HG03342 (cell line): Measurements from ENCODE around the gene RHEB.

Experiments used
- ATAC-seq: cut with Tn5 transposase; IDR thresholded peaks from one replicate; pipeline ENCODE4 v1.9.1; 2021; ENCODE audit warnings: mild to moderate bottlenecking, moderate library complexity; ENCODE audit not compliant: unreplicated experiment

RHEB gene

DNA sequence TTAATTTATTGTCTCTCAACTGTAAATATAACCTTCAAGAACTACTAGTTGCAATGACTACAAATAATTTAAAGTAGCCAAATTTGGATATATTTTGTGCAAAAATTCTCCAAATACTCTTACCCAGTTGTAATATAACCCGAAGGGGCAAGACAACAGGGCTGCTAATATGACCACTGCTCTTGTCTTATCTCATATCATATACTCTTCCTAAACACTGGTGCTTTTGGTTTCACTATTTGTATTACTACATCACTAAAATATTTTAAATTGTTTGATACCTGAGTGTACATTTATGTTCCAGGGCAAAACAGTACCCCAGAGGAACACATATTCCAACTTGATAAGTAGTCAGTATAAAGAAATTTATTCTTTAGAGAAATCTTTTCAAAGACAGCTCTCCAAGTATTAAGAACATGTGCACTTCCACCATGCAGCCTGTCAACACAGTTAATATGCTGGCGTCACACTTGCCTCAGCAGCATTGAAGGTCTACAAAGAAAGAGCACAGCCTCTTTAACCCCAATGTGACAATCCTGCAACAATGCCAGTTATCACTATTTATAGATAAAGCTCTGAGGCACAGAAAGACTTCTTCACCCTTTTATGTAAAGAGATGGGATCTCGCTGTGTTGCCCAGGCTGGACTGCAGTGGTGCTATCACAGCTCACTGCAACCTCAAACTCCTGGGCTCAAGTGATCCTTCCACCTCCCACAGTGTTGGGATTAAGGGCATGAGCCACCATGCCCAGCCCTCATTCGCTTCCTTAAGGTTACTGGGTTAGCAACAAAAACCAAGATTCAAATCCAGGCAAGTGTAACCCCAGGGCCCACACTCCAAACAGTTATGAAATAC is 37.8 kb downstream of the RHEB start:
- ATAC-seq = no peak

DNA sequence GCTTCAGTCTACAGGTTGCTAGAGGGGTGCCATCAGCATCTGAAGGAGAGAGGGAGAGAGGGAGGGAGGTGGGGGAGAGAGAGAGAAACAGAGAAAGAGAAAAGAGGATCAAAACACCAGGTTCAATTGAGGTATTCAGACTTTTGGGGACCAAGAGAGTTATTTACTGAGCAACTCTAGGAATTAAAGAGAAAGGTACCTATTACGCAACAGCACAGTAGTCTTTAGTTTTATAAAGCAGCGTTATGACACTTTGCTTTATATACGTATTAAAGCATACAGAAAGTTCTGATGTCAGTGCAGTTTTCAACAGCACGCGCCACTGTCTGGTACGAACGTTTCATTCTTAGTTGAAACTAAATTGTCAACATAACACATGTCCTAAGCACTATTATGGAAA is 41.8 kb downstream of the RHEB start:
- ATAC-seq = no peak

DNA sequence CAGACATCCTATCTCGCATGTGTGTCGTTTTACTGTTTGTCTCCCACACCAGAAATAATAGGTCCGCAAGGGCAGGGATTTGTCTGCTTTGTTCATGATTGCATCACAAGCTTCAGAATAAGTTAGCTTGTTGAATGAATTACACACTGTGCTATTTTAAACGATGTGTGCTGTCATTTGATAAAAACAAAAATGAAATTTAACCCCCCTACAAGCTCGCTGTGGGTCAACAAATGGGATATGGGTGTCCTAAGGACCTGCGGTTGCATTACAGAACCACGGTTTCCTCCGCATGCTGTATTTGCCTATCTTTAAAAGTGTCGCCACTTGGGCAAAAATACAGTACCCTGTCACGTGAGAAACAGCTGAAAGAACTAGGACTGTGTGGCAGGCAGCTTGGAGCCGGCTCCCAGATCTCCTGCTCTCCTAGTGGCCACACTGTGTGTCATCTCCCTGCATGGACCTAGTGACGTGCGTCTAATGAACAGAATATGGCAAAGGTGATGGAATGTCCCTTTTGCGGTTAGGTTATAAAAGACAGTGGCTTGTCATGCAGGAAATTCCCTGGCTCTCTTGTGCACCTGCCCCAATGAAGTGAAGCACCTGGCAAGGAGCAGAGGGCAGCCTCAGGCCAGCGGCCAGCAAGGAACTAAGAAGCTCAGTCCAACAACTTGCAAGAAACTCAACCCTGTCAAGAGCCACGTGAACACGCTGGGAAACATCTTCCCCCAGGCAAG is 46.9 kb downstream of the RHEB start:
- peak; percentile 31 for ATAC-seq

DNA sequence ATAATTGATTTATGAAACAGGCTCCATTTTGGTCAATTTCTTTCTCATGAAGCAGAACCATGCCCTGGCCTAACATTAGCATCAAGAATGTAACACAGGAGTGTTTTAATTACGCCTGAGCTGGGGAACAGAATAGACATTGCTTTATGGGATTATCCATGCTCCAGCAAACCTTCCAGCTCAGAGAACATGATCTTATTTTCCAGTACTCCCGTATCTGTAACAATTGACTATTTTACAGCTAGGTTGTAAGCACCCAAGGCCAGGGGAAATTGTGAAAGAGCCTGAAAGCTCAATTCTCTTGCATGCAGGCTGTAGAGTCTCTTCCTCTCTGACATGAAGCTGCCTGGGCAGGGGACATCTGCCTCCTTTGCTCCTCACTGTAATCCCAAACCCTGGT is 49.0 kb downstream of the RHEB start:
- ATAC-seq = no peak

DNA sequence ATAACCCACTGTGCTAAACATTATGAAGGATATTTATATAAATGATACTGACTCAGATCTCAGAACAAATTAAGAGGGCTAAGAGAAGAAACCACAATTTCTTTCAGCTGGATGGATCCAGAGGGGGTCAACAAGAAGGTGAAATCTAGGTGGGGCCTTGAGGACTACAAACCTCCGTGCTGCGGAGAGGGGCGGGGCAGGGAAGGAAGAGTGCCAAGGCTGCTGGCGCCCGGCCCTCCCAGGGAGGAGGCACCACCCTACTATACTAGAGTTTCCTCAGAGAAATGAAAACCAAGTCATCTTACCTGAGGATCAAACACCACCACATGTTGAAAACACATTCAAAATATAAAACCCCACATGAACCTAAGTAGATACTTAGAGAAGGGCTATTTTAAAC is 50.4 kb downstream of the RHEB start:
- ATAC-seq = no peak

DNA sequence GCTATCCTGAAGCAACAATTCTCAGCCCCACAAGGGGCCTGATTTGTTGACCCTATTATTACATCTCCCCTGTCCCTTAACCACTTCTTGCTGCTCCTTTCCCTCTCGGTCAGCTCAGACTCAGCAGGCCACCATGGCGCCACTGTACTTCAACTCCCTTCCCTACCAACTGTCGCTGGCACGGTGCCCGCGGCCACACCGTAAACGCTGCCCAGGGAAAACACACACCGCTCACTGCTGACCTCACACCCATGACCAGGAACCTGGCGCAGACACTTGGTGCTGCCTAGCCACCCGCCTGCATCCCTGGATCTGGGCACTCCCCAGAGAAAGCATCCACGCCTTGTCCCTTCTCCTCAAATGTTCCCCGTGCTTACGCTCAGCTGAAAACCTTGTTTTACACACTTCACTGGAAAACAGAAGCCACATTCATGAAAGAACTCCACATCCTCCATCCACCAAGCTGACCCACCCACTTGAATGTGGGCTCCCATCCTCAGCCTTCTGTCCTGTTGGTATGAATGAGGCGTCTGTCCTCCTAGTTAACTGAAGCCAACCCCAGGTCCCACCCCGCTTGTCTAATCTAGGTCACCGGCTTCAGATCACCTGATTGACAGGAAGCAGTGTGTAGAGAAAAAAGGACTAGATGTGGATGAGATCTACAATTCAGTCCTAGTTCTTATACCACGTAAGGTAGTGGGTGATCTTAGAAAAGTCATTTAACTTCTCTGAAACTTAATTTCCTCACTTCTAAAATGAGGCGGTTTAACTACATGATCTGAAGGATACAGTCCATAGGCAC is 51.3 kb downstream of the RHEB start:
- ATAC-seq = no peak

DNA sequence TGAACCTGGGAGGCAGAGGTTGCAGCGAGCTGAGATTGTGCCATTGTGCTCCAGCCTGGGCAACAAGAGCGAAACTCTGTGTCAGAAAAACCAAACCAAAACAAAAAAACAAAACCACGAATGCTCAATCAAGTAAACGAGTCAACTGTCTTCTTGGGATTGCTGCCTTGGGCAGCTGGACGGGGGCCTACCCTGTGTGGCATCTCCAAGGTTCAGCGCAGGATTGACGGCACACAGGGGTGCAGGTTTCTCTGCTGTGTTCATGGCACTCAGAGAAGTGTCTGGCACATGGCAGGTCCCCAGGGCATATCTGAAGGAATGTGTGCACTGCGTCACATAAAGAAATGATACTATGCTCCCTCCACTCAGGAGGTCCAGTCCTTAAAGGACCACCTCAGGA is 54.5 kb downstream of the RHEB start:
- ATAC-seq = no peak

DNA sequence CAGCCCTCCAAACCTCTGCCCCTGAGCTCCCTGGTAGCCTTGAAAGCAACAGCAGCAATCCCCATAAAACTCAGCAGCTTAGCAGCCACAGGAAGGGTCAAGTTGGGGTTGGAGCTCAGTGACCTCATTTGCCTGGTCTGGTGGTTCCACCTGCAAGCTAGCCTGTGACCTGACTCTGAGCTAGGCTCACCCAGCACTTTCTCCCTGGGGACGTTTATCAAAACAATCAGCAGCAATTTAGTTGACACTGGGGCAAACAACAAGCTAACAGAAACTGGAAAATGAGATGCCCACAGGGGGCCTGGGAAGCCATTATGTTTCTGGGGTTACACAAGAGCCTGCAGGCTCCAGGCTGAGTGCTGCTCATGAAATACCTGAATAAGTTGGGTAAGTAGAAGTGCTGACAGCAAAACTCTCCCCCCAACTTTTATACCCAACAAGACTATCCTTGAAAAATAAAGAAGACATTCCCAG is 57.4 kb downstream of the RHEB start:
- ATAC-seq = no peak

DNA sequence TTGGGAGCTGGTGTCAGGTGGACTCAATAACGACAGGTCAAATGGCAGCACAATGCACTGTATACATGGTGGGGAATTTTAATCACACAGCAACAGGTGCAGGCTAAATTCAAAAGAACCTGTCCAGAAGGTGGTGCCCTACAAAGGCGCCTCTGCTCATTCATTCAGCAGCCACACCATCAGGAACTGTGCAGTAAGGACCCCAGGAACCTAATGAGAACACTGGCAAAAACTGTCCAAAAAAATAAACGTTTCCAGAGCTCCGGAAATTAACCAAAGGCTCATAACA is 57.8 kb downstream of the RHEB start:
- ATAC-seq = no peak

DNA sequence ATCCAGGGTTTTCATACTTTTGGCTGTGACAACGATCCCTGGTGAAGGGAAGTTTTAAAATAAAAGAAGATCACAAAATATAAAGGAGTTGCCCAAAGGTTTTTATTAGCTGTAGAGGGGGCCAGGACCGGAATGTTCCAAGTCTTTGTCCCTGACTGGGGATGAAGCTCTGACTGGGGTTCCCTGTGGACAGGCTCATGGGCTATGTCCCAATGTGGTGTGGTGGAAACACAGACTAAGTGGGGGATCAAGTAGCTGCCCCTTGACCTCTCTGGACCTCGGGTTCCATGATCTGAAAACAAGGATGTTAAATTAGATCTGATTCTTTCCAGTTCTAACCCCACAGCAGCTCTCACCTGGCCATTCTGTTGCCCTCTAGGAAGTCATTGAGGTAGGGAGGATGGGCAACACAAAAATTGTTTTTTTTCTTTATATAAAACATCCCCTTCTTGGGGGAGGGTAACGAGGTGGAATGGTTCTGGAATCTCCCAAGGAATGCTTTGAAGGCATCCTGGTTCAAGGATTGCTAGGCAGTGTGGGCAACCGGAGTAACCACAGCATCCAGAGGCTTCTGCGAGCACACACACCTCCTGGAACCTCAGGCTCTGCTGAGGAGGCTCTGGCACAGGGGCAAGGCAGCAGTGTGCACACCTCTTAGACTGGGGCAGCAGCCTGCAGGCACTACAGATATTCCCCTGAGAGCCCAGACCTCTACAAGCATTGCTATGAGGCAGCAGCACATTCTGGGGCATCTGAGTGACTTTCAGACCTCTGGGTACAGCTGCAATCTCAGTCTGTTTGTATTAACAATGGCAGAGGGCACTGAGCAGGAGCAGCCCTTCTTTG is 58.4 kb downstream of the RHEB start:
- no peak for ATAC-seq

DNA sequence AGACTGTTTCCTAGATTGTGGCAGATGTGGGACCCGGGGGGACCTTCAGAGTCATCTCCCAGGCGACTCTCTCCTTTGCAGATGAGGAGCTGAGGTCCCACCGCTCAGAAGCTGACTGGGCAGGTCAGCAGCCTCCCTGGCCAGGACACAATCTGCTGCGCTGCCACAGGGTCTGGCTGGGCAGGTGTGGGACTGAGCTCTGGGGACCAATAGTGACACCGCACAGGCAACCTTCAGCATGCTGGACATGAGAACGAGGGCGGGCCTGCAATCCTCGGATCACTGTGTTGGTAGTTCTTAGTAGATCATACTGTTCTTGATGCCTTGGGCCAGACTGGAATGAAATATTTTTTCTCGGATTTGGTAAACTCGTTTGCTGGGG is 59.2 kb downstream of the RHEB start:
- no peak for ATAC-seq

DNA sequence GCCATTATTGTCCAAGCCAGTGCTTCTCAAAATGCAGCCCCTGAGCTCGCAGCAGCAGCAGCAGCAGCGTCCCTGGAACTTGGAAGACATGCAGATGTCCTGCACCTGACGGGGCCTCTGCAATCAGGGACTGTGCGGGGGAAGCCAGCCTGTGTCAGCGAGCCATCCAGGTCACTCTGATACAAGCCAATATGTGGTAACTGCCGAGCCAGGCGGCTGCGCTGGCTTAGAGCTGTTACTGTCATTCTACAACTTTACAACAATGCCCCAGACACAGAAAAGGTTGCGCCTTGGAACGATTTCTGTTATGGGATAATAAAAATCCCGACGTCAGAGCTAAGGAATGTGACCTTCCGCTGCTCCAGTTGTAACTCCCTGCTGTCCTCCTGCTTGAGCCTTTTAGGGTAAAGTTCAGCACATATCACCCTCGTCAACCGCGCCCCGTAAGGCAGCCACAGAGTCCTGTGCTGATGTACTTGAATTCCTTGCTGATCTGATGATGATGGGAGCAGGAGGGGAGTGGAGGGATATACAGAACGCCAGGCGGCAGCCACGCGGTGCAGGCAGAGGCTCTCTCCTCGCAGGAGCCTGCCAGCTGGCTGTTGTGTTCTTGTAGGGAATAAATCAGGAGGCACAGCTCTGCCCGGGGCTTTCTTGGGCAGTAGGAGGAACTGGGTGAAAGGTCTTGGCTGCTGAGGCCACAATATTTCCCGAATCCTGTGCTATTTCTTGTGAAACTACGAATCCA is 59.8 kb downstream of the RHEB start:
- no peak for ATAC-seq

DNA sequence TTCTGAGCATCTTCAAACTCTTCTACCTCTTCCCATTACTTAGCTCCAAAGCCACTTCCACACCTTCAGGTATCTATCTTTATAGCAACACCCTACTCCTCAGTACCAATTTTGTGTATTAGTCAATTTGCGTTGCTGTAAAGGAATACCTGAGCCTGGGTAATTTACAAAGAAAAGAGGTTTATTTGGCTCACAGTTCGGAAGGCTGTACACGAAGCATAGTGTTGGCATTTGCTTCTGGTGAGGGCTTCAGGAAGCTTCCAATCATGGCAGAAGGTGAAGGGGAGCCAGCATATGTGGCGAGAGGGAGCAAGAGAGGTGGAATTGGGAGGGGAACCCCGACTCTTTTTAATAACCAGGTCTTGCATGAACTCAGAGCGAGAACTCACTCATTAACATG is 62.2 kb downstream of the RHEB start:
- ATAC-seq = no peak

DNA sequence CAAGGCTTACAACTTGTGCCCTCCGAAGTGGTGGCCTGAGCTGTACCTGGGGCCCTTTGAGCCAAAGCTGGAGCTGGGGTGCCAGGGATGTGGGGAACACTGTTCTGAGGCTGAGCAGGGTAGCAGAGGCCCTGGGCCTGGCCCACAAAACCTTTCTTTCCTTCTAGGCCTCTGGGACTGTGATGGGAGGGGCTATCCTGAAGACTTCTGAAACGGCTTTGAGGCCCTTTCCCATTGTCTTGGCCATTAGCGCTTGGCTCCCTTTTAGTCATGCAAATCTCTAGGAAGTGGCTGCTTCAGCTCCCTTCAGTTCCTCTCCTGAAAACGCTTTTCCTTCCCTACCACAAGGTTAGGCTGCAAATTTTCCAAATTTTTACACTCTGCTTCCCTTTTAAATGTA is 62.9 kb downstream of the RHEB start:
- ATAC-seq = no peak

DNA sequence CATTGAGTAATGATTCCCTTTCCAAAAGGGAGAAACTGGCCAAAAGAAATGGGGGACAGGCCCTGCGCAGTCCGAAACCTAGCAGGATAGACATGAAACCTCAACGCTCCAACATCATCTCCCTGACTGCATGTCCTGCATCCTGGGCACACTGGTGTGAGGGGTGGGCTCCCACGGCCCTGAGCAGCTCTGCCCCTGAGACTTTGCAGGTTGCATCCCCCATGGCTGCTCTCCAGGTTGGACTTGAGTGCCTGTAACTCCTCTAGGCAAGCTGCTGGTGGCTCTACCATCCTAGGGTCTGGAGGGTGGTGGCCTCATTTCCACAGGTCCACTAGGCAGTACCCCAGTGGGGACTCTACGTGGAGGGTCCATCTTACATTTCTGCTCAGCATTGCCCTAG is 63.4 kb downstream of the RHEB start:
- ATAC-seq = no peak

DNA sequence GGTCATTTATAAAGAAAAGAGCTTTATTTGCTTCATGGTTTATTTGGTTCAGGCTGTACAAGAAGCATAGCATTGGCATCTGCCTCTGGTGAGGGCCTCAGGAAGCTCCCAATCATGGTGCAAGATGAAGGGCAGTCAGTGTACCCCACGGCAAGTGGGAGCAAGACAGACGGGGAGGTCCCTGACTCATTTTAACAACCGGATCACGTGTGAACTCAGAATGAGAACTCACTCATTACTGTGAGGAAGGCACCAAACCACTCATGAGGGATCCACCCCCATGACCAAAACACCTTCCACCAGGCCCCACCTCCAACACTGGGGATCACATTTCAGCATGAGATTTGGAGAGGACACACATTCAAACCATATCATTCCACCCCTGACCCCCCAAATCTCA is 64.0 kb downstream of the RHEB start:
- no peak for ATAC-seq

DNA sequence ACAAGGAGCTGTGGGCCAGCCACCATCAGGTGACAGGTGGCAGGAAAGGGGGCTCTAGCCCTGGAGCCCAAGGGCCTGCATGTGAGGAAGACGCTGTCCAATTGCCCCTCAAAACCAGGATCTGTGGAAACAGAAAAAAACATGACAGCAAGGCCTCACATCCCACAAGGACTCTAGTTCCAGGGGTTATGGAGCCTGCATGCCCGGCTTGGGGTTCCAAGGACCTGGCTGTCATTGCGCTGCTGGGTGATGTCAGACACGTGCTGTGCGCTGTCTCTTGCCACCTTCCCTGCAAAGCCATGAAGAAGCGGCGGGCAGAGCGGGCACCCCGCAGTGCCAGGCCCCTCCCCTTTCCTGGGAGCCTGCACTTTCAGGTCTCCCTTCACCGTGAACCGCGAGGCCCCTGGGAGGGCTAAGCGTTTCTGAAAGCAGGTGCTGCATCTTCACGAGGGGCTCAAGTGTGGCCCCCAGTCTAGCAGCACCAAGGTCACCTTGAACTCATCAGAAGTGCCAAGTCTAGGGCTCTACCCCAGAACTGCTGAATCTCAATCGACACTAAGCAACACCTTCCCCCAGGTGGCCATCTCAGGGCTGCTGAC is 64.7 kb downstream of the RHEB start:
- ATAC-seq = no peak

DNA sequence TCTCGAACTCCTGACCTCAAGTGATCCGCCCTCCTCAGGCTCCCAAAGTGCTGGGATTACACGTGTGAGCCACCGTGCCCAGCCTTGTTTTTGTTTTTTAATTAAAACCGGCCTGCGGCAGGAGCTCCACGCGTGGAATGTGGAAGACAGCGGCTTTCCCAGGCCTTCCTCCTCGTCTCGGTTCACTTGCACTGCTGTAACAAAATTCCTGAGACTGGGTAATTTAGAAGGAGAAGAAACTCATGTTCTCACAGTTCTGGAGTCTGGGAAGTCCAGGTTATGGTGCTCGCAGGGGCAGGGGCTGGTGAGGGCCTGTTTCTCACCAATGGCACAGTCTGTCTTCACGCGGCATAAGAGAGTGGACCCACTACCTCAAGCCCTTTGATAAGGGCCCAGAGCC is 65.4 kb downstream of the RHEB start:
- ATAC-seq = no peak

DNA sequence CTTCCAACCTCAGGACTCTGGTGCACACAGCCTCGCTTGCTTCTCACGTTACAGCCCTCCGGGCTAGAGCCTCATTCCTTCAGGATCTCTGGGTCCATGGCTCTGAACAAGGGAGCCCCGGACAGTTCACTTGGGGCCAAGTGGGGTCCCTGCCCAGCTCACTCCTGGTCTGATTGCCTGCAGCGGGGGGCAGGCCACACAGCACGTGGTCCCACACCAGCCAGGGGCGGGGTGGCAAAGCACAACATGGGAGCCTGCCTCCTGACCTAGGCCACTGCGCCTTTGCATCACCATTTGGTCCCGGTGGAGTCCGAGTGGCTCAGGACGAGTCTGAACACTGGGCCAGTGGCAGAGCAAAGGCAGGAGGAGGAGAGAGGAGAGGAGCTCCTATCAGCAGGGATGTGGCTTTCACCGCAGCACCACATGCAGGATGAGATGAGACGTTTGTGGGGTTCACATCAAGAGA is 66.3 kb downstream of the RHEB start:
- ATAC-seq = no peak
